HAP-1 (cell line): ENCODE results near the gene RAP1A.

ENCODE experiments used
- DNase-seq, 2 experiments: peaks; one replicate each; pipeline ENCODE4 v3.0.0-alpha.2; 2016 to 2020; ENCODE audit warnings: low spot score in 2 of 2
- H3K27me3 ChIP-seq: fragments of 250-450 bp; sonication (Bioruptor Pico); 2 replicates; pipeline ENCODE4 v1.5.1; 2020; ENCODE audit warnings: low read depth, mild to moderate bottlenecking, moderate library complexity
- H3K36me3 ChIP-seq: fragments of 250-450 bp; sonication (Bioruptor Pico); replicated peaks from 2 replicates; pipeline ENCODE4 v1.5.1; 2020; ENCODE audit warnings: mild to moderate bottlenecking
- H3K4me1 ChIP-seq: fragments of 250-450 bp; sonication (Bioruptor Pico); 2 replicates; pipeline ENCODE4 v1.5.1; 2020; ENCODE audit warnings: mild to moderate bottlenecking
- H3K4me3 ChIP-seq: fragments of 250-450 bp; sonication (Bioruptor Pico); 2 replicates; pipeline ENCODE4 v1.5.1; 2020; ENCODE audit warnings: mild to moderate bottlenecking, moderate library complexity
- H3K9me3 ChIP-seq: fragments of 250-450 bp; sonication (Bioruptor Pico); 2 replicates; pipeline ENCODE4 v1.5.1; 2020; ENCODE audit warnings: mild to moderate bottlenecking, moderate library complexity
- in situ Hi-C: fragments of 300-500 bp; cut with MboI; formaldehyde crosslinking; loops from 3 replicates; pipeline ENCODE4 v1.14.3; 2020; ENCODE audit warnings: low sequenced_read_pairs, inconsistent platforms, mixed read lengths

Gene RAP1A

DNA sequence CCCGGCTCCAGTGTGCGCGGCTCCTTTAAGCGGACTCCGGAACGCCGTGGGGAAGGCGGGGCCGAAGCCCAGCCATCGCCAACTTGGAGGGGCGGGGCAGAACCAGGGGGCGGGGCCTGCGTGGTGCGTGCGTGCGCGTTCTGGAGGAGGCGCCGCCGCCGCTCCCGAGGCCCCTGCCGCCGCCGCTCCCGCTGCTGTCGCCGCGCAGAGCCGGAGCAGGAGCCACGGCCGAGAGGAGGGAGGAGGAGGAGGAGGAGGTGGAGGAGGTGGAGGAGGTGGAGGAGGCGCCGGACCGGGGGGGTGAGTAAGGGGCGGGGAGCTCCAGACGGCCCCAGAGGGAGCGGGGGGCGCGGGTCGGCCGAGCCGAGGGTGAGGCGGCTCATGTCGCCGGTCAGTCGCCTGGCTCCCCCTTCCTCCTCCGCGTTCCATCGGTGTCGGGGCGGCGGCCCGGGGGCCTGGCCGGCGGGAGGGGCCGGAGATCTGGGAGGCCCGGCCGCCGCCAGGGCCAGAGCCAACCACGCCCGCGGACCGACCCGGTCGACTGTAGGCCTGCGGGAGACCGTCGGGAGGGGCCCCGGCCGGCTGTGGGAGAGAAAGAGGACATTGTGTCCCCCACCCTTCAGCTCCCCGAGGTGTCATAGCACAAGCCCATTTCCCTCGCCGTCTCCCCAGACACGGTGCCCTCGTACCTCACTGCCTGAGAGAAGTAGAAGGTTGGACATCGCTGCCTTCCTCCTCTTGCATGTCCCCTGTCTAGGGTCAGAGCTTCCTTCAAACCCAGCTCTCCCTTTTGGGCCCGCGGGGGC lies at the start of gene RAP1A:
Gene RAP1A (plus strand): TSS at position 155 of the 806 bp plus-strand sequence. CDS start 71,572 bp downstream, outside the sequence.
- peaks cover 9% of the 10 kb centered on the region; the same call in 1 of the 2 replicates for H3K4me1 ChIP-seq
- peak; percentile 86 to 97 for DNase-seq
- H3K4me3 ChIP-seq: peak within 1 kb of the TSS; percentile 61
- H3K9me3 ChIP-seq: no peaks in the 10 kb centered on the region
- H3K36me3 ChIP-seq: no peaks in the 10 kb centered on the region; the same call in 1 of the 2 replicates
- in situ Hi-C loops: no loop called here
- H3K27me3 ChIP-seq: no peaks in the 10 kb centered on the region

DNA sequence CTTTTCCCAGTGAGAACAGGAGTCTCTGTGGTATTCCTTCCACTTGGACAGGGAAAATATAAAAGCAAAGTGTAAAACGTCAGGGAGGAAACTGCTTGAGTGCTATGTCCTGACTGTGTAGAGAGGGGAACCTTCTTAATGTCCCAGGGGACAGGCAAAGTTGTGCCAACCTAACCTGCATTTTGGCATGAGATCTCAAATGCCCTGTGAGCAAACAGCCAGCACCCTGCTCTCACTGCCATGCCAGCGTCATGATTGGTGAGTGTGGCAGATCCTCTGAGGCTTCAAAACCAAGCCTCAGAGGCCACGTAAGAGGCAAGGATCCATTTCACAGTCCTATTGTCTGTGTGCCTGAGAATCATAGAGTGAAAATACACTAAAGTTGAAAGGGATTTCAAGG lies 49.7 kb upstream of the RAP1A start:
- in situ Hi-C loops: no loop called here
- no peak for DNase-seq
- Histone ChIP-seq H3K27me3 (no peaks in the 10 kb centered on the region), H3K4me3 (no peak overlapping the region), H3K9me3 (no peaks in the 10 kb centered on the region), H3K4me1 (no peaks in the 10 kb centered on the region), H3K36me3 (no peaks in the 10 kb centered on the region)

GRCh38 chr1:111570781-111571181 lies 48.8 kb upstream of the RAP1A start:
- H3K27me3 ChIP-seq: no peaks in the 10 kb centered on the region
- in situ Hi-C loops: no loop called here
- no peaks in the 10 kb centered on the region for H3K4me1 ChIP-seq
- H3K4me3 ChIP-seq: no peak overlapping the region
- no peaks in the 10 kb centered on the region for H3K36me3 ChIP-seq
- DNase-seq: peak in 1 of 2 experiments; percentile 31
- no peaks in the 10 kb centered on the region for H3K9me3 ChIP-seq

DNA sequence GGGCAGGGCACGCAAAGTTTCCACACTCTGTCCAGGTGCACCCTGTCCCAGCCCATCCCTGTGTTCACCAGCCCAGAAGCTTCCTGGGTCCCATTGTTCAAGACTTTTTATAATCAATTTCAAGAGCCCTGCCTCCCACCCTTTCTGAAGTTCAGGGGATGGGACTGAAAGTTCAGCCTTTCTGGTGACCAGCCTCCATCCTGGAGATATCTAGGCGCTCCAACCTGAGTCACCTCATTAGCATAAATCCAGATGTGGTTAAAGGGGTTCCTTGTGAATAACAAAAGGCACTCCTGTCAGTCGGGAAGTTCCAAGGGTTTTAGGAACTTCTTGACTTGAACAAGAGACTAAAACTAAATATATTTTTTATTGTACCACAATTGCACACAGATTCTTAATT lies 48.4 kb upstream of the RAP1A start:
- Histone ChIP-seq H3K9me3 (no peaks in the 10 kb centered on the region), H3K4me1 (no peaks in the 10 kb centered on the region), H3K36me3 (no peaks in the 10 kb centered on the region), H3K4me3 (no peak overlapping the region), H3K27me3 (no peaks in the 10 kb centered on the region)
- no peak for DNase-seq
- in situ Hi-C loops: no loop called here

DNA sequence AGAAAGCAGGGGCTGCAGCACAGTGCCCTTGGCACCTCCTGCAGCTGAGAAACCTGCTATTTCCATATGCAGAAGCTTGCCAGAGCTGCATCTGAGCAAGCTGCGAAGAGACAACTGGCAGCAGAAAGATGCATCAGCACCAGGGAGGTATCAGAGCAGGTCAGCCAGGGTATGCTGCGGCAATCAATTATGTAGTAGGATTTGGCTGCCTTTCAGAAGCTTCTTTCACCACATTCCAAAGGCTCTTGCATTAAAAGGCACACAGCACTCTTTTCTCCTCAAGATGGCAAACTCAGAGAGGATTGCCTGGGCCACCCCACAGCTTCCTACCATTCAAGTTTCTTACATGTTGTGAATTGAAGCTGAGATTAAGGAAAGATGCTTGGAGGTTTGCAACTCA lies 47.6 kb upstream of the RAP1A start:
- no peaks in the 10 kb centered on the region for H3K36me3 ChIP-seq
- no peak for DNase-seq
- H3K9me3 ChIP-seq: no peaks in the 10 kb centered on the region
- in situ Hi-C loops: no loop called here
- no peaks in the 10 kb centered on the region for H3K27me3 ChIP-seq
- no peak overlapping the region for H3K4me3 ChIP-seq
- no peaks in the 10 kb centered on the region for H3K4me1 ChIP-seq

DNA sequence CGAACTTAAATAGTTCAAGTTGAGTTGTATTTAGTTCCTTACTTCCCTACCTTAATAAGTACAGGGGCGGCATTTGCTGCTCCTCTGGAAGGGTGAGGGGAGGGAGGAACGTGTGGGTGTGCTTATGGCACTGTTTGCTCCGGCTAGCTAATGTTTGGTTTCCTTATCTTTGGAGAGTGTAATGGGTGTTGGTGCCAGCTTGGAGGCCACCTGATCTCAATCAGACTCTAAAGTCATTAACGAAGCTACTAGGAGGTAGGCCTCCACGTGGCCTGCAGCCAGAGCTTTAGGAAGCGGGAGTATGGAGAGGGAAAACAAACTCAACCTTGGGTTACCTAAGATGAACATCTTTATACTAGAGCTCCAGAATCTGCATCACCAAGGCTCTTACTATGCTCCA lies 43.0 kb upstream of the RAP1A start:
- Histone ChIP-seq H3K36me3 (no peaks in the 10 kb centered on the region), H3K4me3 (no peak overlapping the region), H3K9me3 (no peaks in the 10 kb centered on the region), H3K27me3 (no peaks in the 10 kb centered on the region), H3K4me1 (no peaks in the 10 kb centered on the region; the same call in 1 of the 2 replicates)
- DNase-seq: no peak
- in situ Hi-C loops: no loop called here

- in situ Hi-C loops: no loop called here
- Histone ChIP-seq H3K36me3 (no peaks in the 10 kb centered on the region), H3K4me1 (no peaks in the 10 kb centered on the region; the same call in 1 of the 2 replicates), H3K27me3 (no peaks in the 10 kb centered on the region), H3K9me3 (no peaks in the 10 kb centered on the region), H3K4me3 (no peak overlapping the region)
- no peak for DNase-seq
Measured at GRCh38 chr1:111577814-111578213, 41.8 kb upstream of the RAP1A start.

DNA sequence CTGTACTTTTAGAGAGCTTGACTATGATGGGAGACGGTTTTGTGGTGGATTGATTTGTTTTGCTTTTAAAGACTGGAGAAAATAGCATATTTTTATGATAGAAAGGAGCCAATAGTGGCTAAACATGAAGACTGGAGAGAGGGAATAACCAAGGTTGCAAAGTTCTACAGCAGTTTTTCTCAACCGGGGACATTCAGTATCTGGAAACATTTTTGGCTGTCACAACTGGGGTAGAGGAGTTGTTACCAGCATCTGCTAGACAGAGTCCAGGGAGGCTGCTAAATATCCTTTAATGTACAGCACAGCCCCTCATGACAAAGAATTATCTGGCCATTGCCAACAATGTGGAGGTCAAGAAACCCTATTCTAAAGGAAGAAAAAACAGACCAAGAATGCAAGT lies 38.4 kb upstream of the RAP1A start:
- H3K4me3 ChIP-seq: no peak overlapping the region
- 0 out of 2 replicates have a peak, but pooled peaks cover 6% of the 10 kb centered on the region for H3K27me3 ChIP-seq
- DNase-seq: no peak
- in situ Hi-C loops: no loop called here
- no peaks in the 10 kb centered on the region; the same call in 1 of the 2 replicates for H3K4me1 ChIP-seq
- no peaks in the 10 kb centered on the region for H3K9me3 ChIP-seq
- H3K36me3 ChIP-seq: no peaks in the 10 kb centered on the region

DNA sequence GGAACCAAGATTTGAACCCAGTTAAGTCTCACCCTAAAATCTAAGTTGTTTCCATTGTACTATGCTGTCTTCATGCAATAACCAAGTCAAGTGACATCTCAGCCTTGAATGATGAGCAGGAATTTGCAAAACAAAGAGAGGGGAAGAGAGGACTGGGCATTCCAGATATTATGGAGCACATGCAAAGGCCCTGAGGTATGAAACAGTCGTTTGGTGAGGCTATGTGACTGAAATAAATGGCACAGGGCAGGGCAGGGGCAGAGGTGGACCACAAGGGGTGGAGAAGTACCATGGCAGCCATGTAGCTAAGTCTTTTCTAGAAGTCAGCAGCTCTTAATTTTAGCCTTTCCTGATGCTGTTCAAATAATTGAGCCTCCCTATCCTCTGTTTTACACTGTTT lies 37.6 kb upstream of the RAP1A start:
- Histone ChIP-seq H3K9me3 (no peaks in the 10 kb centered on the region), H3K4me1 (no peaks in the 10 kb centered on the region; the same call in 1 of the 2 replicates), H3K27me3 (peaks cover 7% of the 10 kb centered on the region; the same call in 1 of the 2 replicates), H3K4me3 (no peak overlapping the region), H3K36me3 (no peaks in the 10 kb centered on the region)
- no peak for DNase-seq
- in situ Hi-C loops: no loop called here

- Histone ChIP-seq H3K36me3 (no peaks in the 10 kb centered on the region), H3K27me3 (peaks cover 8% of the 10 kb centered on the region; the same call in 1 of the 2 replicates), H3K4me1 (no peaks in the 10 kb centered on the region), H3K4me3 (no peak overlapping the region), H3K9me3 (no peaks in the 10 kb centered on the region)
- no peak for DNase-seq
- in situ Hi-C loops: no loop called here
Measured at GRCh38 chr1:111582644-111583618, 36.7 kb upstream of the RAP1A start.

DNA sequence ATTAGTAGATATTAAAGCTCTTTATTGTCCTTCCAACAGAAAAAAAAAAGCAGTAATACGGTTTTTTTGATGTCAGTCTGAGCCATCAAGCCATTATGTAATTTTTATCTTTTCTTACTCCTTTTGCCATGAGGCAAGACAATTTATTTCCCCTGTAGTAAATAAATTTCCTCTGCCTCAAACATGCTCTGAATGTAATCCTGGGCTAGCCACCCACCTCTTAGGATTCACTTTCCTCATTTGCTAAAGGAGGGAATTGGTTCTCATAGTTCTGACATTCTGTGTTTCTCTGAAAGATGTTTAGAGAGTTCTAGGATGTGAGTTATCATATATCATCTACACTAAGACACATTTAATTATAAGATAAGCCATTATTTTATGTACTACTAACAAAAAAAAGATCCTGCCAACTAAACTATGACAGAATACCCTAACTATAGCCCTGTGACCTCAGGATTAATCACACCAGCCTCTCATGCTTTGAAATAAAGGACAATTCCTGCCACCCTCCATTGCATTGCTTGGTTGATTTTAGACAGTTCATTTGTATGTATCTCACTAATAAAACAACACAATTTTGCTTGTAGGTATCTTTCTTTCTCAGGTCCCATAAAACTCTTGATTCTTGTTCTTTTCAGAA lies 34.0 kb upstream of the RAP1A start:
- Histone ChIP-seq H3K36me3 (no peaks in the 10 kb centered on the region), H3K27me3 (peaks cover 8% of the 10 kb centered on the region; the same call in 1 of the 2 replicates), H3K4me1 (no peaks in the 10 kb centered on the region), H3K4me3 (no peak overlapping the region), H3K9me3 (no peaks in the 10 kb centered on the region)
- DNase-seq: no peak
- in situ Hi-C loops: no loop called here

- H3K4me1 ChIP-seq: no peaks in the 10 kb centered on the region
- in situ Hi-C loops: no loop called here
- no peaks in the 10 kb centered on the region for H3K9me3 ChIP-seq
- H3K4me3 ChIP-seq: no peak overlapping the region
- no peaks in the 10 kb centered on the region for H3K36me3 ChIP-seq
- DNase-seq: no peak
- peaks cover 8% of the 10 kb centered on the region; the same call in 1 of the 2 replicates for H3K27me3 ChIP-seq
Measured at GRCh38 chr1:111586112-111586511, 33.5 kb upstream of the RAP1A start.

- no peak overlapping the region for H3K4me3 ChIP-seq
- in situ Hi-C loops: no loop called here
- H3K4me1 ChIP-seq: no peaks in the 10 kb centered on the region
- H3K9me3 ChIP-seq: no peaks in the 10 kb centered on the region
- DNase-seq: no peak
- H3K27me3 ChIP-seq: peaks cover 8% of the 10 kb centered on the region; the same call in 1 of the 2 replicates
- no peaks in the 10 kb centered on the region for H3K36me3 ChIP-seq
Measured at GRCh38 chr1:111587509-111588174, 31.9 kb upstream of the RAP1A start.
